ENCODE measurements around the gene BRD9.

- TF ChIP-seq RELA (CRISPR knock-in tag; IDR thresholded peaks at IDR 0.05; ENCODE audit: borderline replicate concordance) (no peak), CTCF (IDR thresholded peaks at IDR 0.05) (no peak), ARID4B (CRISPR knock-in tag; IDR thresholded peaks at IDR 0.05; ENCODE audit: borderline replicate concordance) (no peak), MAX (CRISPR knock-in tag; IDR thresholded peaks at IDR 0.05) (no peak), ZNF232 (CRISPR knock-in tag; IDR thresholded peaks at IDR 0.05) (no peak), CBFB (CRISPR knock-in tag; IDR thresholded peaks at IDR 0.05; ENCODE audit: low read depth) (no peak), NR3C1 (CRISPR knock-in tag; conservative IDR thresholded peaks at IDR 0.05; ENCODE audit: low read depth) (no peak), E2F4 (CRISPR knock-in tag; IDR thresholded peaks at IDR 0.05; ENCODE audit: borderline replicate concordance, low read depth) (no peak), IRF1 (CRISPR knock-in tag; IDR thresholded peaks at IDR 0.05) (no peak), KAT7 (CRISPR knock-in tag; IDR thresholded peaks at IDR 0.05; ENCODE audit: borderline replicate concordance) (no peak), ZBTB21 (CRISPR knock-in tag; IDR thresholded peaks at IDR 0.05; ENCODE audit: borderline replicate concordance) (no peak), FOXP1 (CRISPR knock-in tag; IDR thresholded peaks at IDR 0.05; ENCODE audit: borderline replicate concordance) (no peak)
These were observed 10.1 kb downstream of the BRD9 start for GRCh38 chr5:882253-883183.

Measured in WTC11 (cell line).